Activated CD4-positive, alpha-beta T cell treated with anti-CD3 and anti-CD28 coated beads, Interleukin-2, Interleukin-6, amounts not matched to agents 100 ng/mL and 50 ng/mL, durations not matched to agents 16 hours and 8 hours (primary cell): ENCODE results near the gene SNX14.

Source experiments
- DNase-seq: peaks from one replicate; pipeline ENCODE4 v3.0.0-alpha.2; 2020

SNX14 gene

DNA sequence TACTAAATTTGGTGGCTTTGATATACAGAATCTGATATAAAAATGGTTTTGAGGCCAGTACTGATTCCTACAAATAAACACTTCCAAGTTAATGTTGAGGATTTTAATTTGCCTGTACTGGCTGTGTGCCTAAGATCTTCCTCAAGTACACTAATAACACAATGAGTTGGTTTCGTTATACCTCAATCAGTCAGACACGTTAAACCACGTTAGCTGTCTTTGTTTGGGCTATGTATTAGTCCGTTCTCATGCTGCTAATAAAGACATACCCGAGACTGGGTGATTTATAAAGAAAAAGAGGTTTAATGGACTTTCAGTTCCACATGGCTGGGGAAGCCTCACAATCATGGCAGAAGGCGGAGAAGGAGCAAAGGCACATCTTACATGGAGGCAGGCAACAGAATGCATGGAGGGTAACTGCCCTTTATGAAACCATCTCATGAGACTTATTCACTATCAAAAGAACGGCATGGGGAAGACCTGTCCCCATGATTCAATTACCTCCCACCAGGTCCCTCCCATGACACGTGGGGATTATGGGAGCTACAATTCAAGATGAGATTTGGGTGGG, 97.6 kb downstream of the SNX14 start:
- DNase-seq = peak; percentile 52

DNA sequence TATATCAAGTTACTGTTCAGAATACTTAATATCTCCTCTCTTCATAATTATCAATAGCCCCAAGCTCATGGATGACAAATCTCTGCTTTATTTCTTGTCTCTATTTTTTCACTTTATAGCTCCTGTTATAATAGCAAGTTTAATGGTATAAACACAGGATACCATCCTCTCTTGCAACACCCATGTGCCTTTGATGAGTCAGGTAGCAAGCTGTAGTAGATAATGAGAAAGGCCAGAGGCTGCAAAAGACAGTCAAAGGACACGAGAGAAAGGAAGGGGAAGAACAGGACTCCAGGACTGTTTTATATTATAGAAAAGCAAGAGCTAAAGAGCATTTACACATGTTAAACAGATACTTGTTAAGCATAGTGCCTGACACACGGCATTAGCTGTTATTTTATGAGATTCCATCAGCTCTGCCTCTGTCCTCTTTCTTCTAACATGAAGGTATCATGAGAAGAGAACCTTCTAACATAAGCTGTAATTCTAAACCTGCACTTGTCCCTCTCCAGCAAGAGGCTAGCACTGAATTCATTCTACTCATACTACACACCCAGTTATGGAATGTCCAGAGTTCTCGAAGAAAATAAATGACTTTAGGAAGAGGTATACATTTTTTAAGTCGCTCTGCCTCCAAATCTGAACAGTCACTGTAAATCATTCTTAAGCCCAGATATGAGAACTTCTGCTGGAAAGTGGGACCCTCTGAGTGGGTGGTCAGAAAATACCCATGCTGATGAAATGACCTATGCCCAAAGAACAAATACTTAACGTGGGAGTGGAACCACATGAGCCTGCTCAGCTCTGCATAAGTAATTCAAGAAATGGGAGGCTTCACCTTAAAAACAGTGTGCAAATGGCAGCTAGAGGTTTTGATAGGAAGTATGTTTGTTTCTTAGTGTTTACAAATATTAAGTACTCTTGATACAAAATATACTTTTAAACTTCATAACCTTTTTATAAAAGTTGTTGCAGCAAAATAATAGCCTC, 98.8 kb downstream of the SNX14 start:
- no peak for DNase-seq

DNA sequence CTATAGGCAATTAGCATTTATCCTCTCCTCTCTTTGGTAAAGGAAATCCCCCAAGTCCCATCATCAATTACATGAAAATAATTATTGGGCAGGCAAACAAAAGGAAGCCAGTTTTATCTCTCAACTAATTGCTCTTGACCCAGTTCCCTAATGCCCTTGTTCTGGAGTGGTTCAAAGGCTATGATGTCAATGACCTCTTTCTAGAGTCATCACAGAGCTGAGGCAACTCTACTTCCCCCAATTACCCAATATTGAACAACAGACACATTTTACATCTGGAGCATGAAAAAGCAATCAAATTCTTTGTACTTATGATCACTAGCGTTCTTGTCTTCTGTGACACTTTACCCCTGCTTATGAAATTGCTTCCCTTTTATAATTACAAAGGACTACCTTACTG, 100.3 kb downstream of the SNX14 start:
- DNase-seq = no peak

DNA sequence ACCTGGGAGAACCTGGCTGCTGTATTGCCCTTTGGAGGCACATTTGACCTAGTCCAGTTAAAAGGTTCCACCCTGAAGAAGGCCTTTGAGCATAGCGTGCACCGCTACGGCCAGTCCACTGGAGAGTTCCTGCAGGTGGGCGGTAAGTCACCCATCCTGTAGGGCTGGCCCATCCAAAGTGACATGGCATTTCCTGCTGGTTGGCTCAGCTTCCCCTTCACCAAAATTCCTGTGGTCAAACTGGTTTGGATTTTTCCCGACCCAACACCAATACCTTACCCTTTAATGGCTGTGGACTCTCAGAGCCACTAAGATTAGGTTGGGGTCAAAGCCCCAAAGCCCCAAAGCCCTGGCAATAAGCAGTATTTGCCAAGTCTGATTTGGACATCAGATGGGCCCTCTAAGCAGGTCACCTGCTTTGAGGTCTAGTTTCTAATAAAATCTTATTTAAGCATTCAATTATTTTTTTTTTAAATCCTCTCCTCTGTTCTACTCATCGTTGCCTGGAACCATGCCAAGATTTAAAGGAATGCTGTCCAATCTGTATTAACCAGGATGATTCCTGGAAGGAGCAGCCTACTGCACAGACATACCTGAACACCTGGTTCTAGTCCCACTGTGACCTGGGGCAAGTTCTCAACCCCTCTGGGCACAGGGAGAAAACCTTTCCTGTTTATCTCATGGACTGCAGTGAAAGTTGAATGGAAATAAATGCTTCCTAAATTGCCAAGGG, 103.0 kb downstream of the SNX14 start:
- no peak for DNase-seq

DNA sequence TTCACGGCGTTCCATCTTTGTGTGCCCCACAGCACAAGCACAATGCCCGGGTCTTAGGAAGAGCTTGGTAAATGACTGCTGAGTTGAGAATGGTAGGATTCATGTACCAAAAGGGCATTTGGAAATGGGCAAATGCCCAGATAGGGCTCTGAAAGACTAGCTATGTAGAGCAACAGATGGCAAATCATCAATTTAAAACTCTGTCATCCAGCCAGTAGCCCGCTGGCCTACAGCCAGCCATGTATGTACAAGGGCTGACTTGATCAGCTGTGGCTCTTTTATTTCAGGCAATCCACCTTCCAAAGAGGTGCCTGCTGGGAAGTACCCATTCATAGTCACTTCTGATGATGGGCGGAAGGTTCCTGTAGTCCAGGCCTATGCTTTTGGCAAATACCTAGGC, 108.7 kb downstream of the SNX14 start:
- DNase-seq = no peak

DNA sequence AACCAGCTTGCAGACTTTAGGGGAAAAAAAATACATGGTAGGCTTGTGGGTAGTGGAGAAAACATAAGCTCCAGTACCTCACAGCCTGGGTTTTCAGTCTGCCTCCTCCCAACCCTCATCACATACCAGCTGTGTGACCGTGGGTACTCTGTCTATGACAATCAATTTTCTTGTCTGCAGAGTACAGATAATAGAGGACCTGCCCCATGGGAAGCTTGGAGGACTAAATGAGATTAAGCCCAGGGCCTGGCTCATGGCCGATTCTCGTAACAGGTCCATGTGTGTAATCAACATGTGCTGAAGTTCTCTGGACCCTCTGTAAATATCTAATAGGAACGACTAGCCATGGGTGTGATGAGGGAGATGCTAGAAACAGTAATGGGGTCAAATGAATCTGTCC, 109.8 kb downstream of the SNX14 start:
- DNase-seq = no peak

DNA sequence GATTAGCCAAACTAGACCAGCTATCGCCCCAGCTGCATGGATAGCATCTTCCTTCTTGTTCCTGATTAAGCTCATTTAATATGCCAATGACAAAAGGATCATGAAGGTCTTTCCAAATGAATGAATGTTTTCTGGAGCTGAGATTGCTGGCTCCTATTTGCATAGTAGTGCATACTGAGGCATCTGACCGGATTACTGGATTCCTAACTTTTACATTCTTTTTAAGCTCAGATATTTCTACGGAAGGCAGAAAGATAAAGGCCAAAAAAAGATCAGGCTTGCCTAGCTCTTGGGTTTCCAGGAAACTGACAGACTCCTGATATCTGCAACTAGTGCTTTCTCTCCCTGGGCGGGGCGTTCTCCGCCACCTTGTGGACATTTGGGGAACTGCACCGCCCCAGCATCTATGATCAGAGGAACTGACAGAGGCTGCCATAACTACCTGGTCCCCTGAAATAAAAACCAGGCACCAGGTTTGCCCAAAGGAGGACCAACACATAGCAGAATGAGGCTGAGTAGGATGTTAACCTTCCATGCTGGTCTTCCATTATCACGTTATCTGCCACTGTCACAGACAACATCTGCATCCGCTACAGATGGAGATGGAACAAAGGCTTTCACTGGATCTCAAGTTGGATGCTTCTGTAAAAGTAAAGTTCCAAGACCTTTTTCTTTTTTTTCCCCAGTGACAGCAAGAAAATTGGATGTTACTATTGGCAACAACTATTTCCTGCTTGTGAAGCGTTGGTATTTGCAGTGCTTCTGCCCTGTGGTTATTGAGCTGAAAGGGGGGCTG, 110.6 kb downstream of the SNX14 start:
- peak; percentile 86 for DNase-seq

DNA sequence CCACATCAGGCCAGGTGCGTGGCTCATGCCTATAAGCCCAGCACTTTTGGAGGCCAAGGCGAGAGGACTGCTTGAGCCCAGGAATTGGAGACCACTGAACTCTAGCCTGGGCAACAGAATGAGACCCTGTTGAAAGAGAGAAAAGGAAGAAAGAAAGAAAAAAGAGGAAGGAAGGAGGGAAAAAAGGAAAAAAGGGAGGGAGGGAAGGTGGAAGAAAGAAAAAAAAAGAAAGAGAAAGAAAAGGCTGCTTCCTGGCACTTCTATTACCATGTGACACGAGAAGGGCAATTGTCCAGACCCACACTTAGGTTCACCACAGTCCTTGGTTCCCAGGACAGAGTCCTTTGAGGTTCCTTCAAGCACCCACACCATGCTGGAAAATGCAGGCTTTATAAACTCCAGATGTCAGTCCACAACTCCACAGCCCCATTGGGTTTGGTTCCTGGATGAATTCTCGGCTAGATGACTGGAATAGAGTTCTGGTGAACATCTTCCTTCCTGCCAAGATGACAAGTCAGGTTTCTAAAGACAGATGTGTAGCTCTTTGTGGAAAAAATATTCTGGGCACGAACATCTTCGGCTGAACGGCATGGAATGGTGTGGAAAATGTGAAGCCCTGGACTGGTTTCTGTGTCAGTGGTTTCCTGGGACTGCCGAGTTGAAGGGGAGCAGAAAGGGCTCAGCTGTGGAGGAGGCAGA, 111.3 kb downstream of the SNX14 start:
- no peak for DNase-seq

DNA sequence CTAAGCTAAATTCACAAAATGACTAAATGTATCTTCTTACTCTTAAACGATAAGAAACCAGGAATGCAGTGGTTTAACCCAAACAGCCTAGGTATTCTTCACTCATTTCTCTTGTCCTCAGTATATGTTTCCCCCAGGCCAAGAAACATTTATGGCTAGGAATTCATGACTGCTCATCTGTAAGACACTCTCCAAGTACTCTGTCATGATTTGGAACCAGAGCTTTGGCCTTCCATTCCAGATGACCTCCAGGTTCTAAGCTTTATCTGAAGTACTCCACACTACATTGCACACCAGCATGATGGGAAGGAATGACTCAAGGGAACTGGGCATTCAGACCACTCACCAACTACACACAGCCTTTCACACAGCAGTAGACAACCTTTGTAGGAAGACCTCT, 114.5 kb downstream of the SNX14 start:
- DNase-seq = no peak

DNA sequence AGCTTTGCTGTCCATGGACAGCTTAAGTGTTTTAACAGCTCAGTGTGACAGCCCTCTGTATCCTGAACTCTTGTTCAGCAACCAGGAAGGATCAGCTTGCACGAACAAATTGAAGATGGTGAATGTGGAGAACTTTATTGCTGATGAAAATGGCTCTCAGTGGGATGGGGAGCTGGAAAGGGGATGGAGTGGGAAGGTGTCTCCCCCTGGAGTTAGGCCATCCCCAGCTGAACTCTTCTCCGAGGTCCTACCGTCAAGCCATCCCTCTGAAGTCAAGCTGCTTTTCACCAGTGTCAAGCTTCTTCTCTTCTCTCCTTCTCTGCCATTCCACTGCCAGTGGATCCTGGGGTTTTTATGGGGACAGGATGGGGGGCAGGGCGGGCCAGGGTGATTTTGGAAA, 117.1 kb downstream of the SNX14 start:
- DNase-seq = no peak

DNA sequence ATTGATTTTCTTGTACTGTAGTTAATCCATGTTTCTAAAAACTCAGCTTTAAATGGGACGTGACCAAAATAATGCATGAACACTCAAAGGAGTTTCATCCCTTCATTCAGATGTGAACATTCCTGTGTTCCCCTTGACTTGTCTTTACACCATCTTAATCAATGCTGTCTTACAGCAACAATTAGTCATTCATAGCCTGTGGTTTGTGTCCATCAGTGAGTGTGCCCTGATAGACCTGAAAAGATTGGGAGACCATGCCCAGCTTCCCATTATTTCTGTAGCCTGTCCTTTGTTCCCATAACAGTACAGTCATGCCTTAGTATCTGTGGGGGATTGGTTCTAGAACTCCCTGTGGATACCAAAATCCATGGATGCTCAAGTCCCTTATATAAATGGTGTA, 119.9 kb downstream of the SNX14 start:
- no peak for DNase-seq

DNA sequence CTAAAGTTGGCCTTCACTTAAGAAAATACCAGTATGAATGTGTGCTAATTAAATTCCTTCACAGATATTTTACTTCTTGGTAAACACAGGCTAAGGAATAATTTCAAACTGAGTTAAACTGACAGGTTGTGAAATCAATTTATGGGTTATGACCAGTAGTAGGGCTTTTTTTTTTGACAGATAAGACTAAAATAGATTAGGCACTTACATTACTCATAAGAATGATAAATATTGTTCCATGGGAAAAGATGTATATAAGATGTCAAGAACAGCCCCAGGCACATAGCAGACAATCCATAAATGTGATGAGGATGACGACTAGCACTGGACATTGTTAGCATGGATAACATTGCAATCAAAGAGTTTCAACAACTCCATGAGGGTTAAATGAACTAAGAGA, 120.9 kb downstream of the SNX14 start:
- no peak for DNase-seq

DNA sequence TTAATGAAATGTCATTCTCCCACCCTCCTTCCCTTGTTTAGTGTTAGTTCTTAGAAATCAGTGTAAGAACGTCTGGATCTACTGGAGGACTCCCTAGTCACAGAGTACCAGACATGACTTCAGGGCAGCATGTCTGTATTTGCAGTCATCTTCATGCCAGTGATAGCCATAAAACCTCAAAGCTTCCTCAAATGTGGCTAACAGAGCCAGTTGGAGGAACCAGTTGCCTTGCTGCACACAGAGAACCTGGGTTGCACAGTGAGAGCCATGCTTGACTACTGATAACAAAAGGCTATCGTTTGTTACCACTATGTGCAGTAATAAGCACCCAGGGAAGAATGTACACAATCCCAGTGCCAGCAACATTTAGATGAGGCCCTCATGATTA, 123.6 kb downstream of the SNX14 start:
- no peak for DNase-seq

DNA sequence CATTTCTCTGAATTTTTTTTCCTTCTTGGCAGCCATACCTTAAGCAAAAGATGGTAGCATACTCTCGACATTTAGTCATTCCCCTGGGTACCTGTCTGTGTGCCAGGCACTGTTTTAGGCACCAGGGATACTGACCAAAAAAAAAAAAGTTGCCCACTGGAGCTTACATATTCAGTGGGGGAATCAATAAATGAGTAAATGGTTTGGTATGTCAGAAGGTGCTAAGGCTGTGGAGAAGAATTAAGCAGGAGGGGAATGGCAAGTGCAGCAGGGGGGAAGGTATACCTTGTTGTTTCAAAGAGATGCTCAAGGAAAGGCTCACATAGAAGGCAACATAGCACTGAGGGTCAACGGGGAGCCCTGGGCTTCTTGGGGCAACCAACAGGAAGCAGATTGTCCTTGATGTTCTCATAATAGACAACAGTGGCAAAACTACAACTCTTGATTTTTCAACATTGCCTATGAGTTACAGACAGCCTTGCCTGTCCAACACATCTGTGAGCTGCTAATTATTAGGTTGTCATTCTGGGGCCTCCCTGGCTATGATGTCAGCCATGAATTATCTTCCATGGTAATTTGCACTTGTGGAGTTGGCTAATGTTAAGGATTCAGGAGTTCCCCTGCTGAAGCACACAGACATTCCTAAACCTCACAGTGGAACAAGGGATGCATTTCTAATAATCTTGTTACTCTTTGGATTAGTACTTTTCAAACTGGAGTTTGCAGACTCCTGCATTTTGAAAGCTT, 124.2 kb downstream of the SNX14 start:
- DNase-seq = no peak

DNA sequence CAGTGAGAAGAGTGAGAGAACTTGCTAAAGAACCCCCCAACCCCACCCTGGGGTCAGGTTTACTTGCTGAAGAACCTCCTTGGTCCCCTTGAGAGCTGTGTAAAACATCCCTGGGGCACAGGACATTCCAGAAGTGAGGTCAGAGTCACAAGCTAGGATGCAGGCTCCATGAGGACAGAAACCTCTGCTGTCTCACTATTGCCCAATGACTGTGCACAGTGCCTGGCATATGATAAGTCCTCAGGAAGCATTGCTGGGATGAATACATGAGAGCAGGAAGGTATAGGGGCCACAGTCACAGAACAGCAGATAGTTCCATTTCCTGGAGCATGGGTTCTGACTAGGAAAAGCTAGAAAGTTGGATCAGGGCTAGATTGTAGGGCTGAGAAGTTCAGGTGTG, 125.3 kb downstream of the SNX14 start:
- no peak for DNase-seq

DNA sequence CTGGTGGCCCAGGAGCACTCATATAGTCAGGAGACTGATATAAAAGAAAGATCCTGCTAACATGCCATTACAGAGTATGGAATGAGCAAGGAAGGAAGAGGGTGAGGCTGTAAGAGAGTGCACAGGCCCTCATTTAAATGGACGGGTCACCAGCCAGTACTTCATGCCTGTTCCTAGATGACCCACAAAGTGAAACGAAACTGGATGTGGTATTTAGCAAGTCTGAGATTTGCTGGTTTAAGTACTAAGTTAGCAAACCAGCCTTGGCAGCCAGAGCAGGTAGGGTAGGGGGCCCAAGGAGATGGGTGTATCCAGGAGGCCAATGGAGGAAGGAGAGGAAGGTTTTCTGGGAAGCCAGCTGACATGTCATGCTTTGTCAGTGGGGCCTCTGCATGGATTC, 127.9 kb downstream of the SNX14 start:
- peak; percentile 39 for DNase-seq

DNA sequence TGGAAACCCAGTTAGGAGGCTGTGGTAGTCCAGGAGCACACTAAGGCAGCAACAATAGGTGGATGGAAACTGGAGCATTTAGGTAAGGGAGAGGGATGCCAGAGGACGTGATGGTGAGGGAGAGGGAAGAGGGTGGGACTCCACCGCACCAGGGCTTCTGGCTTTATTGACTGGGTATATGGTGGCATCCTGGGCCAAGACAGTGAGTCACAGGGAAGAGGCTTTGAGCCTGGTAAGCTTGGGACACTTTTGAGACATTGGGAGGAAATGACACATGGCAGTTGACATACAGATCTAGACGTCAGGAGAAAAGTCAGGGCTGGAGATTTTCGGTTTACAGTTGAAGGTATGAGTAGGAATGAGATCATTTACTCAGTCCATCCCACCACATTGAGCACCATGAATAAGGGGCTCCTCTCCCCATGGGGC, 128.9 kb downstream of the SNX14 start:
- DNase-seq = peak; percentile 66

DNA sequence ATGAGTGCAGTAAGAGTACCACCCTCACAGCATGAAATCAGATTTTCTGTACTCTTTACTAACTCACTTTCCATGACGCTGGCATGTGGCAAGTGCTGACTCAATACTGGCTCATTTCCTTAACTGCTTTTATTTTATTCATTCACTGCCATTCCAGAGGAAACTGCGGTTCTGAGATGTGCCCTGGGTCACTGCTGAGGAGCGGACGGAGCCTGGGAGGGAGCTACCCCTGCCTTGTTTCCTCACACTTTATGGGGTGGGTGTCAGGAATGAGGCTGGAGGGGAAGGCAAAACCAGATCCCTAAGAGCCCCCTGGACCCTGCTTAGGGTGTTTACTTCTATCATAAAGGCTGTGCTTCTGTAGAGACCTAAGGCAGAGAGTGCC, 129.4 kb downstream of the SNX14 start:
- DNase-seq = peak; percentile 51

DNA sequence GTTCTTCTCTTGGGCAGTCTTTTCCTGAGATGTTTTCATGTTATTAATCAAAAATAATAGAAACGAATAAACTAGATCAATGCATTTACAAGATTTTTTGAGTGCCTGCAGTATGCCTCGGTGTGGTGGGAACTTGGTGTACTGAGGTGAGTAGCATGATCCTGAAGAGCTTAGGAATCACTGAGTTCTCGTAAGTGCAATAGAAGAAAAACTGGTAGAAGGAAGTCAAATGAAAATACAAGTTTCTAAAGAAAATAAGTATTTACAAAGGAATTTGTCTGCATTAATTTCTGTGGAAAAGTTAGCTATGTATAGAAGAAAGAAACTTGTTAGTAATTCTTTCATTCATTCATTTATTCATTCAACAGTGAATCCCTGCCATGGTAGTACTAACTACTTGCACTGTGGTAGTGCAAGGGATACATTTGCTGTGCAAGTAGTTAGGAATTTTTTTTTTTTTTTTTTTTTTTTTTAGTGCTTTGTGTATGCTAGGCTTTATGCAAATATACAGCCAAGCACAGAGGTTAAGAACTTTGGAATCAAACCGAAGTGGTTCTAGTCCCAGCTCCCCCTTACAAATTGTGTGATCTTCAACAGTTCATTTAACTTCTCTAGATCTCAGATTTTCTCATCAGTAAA, 129.9 kb downstream of the SNX14 start:
- no peak for DNase-seq

DNA sequence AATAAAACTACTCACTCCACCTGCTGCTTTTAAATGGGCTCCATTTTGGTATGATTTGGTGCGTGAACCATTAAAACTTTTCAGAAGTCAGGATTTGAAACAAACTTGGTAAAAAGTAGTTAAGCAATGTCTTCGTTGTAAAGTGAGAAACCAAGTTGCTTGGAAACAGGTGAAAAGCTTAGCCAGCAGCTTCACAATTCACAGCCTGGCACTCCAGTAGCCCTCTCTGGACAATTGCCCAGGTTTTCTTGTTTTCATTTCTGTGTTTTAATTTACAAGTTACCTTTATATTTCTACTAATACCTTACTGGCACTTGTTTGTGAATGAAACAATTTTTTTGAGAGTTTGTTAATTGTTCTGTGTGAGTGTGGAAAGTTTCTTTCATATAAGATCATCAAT, 131.0 kb downstream of the SNX14 start:
- DNase-seq = no peak

DNA sequence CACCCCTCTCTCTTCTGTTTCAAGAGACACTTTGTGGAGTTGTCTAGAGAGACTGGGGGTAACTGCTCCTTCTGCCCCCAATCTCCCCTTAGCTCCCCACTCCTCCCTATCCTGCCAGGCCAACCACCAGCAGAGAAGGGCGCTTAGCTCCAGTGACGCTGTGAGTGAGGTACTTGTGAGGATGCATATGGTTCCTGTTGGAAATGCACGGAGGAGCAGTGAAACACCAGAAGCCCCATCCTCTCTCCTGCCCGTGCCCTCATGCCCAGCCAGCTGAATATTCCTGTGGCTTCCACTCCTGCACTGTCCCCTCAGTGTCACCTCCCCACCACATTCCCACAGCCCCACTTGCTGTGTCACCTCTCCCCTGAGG, 131.9 kb downstream of the SNX14 start:
- DNase-seq = no peak
